Measurements from ENCODE around the gene KIF19.

The KIF19 gene

DNA sequence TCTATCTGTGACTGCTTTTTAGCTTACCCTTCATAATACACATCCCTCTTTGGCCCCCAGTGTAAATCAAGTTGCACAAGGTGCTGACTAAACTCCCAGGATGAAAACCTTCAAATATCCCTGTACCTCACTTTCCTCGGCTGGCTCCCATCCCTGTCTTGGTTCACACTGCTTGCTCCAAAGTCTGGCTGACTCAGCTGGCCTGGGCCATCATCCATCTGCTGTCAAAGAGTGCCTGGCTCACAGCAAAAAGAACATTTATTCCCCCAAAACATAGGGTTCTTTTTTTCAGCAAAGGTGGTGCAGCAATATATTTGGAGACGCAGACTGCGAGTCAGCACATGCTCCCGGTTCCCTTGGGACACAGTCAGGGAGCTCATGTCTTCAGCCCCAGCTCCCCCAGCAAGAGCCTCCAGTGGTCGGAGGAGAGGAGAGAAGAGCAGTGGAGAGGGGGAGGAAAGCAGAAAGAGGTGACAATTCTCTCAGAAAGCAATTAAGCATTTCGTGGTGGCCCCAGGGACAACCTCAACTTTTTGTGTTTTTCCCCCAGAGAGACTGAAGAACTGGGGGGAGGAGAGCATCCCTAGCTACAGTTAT lies 67.4 kb downstream of the KIF19 start:
- Histone ChIP-seq H4K8ac (ENCODE audit: low read length) (no peak overlapping the region), H3K27ac (ENCODE audit: low read length, poor library complexity, severe bottlenecking) (no peak overlapping the region), H2AK5ac (ENCODE audit: low read length, severe bottlenecking) (no peak overlapping the region), H3K36me3 (ENCODE audit: control insufficient read depth in 1 of 2, insufficient read depth in 2 of 2, low read depth in 1 of 2, low read length in 2 of 2) (no peaks in the 10 kb centered on the region), H3K27me3 (ENCODE audit: control insufficient read depth in 1 of 2, insufficient read depth in 1 of 2, low read length in 2 of 2) (peaks cover 0 to 21% of the 10 kb centered on the region in 2 experiments), H3K4me2 (ENCODE audit: low read length, poor library complexity, severe bottlenecking) (no peak overlapping the region), H3K18ac (ENCODE audit: low read depth in 1 of 2, low read length in 2 of 2) (no peak overlapping the region), H2BK12ac (ENCODE audit: low read length in 2 of 2) (no peak overlapping the region), H3K4me3 (ENCODE audit: insufficient read depth in 1 of 2, low read depth in 1 of 2, low read length in 2 of 2) (no peak overlapping the region), H3K14ac (ENCODE audit: low read length in 2 of 2) (no peak overlapping the region), H3K23ac (ENCODE audit: low read length in 2 of 2) (no peak overlapping the region), H2BK5ac (ENCODE audit: low read depth, low read length, poor library complexity, severe bottlenecking) (no peak overlapping the region), H3K4ac (ENCODE audit: low read depth in 1 of 2, low read length in 2 of 2) (no peak overlapping the region), H2BK120ac (ENCODE audit: low read depth, low read length) (no peak overlapping the region), H4K91ac (ENCODE audit: low read length) (no peak overlapping the region), H3K79me1 (replicated peaks; ENCODE audit: low read length, poor library complexity, severe bottlenecking) (no peaks in the 10 kb centered on the region), H3K9ac (ENCODE audit: low read length) (no peak overlapping the region), H3K9me3 (ENCODE audit: control insufficient read depth, low read length) (no peaks in the 10 kb centered on the region), H3K4me1 (ENCODE audit: control insufficient read depth, insufficient read depth, low read depth, low read length) (peaks cover 8% of the 10 kb centered on the region), H2BK15ac (ENCODE audit: low read depth, poor library complexity, severe bottlenecking) (no peak overlapping the region), H2AFZ (ENCODE audit: low read depth, low read length) (no peak overlapping the region)
- DNase-seq: no peak
- 68% methylated on average over 6 of the region's 6 CpGs for whole genome bisulfite sequencing

DNA sequence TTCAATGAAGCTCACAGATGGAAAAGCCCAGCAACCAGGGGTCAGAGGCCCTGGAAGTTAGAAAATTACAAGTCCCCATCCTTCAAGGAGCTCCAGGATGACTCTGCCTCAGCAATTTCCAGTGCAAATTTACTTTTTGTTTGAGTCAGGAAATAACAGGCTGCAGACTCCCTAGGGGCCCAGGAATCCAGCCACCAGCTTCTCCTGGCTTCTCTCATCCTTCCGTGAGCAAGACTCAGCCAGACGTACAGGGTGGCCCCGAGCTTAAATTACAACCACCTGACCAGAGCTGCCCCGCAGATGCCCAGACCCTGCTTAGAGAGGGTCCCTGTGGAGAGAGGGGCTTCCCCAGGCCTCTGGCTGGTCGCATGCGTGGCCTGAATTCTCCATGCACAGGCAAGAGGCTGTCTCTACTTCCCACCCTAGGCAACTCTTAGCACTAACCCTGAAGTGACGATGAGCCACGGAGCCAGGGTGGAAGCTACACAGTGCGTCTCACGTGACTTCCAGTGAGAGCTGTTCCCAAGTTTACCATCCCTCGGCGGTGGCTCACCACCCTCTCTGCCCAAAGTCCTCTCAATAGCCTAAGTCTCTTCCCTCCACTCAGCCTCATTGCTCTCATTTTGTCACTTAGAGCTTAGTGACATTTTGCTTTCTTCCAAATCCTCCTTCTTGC lies 68.4 kb downstream of the KIF19 start:
- no peak overlapping the region for H3K4ac ChIP-seq (ENCODE audit: low read depth in 1 of 2, low read length in 2 of 2)
- H2BK5ac ChIP-seq (ENCODE audit: low read depth, low read length, poor library complexity, severe bottlenecking): no peak overlapping the region
- 69% methylated on average over 12 of the region's 12 CpGs for WGBS
- H4K8ac ChIP-seq (ENCODE audit: low read length): no peak overlapping the region
- H2BK15ac ChIP-seq (ENCODE audit: low read depth, poor library complexity, severe bottlenecking): no peak overlapping the region
- no peak overlapping the region for H2BK12ac ChIP-seq (ENCODE audit: low read length in 2 of 2)
- no peak for DNase-seq
- H3K27ac ChIP-seq (ENCODE audit: low read length, poor library complexity, severe bottlenecking): no peak overlapping the region
- H3K36me3 ChIP-seq (ENCODE audit: control insufficient read depth in 1 of 2, insufficient read depth in 2 of 2, low read depth in 1 of 2, low read length in 2 of 2): no peaks in the 10 kb centered on the region
- peaks cover 0 to 11% of the 10 kb centered on the region in 2 experiments for H3K27me3 ChIP-seq (ENCODE audit: control insufficient read depth in 1 of 2, insufficient read depth in 1 of 2, low read length in 2 of 2)
- no peak overlapping the region for H3K23ac ChIP-seq (ENCODE audit: low read length in 2 of 2)
- no peak overlapping the region for H3K9ac ChIP-seq (ENCODE audit: low read length)
- H2AFZ ChIP-seq (ENCODE audit: low read depth, low read length): no peak overlapping the region
- H4K91ac ChIP-seq (ENCODE audit: low read length): no peak overlapping the region
- H3K4me3 ChIP-seq (ENCODE audit: insufficient read depth in 1 of 2, low read depth in 1 of 2, low read length in 2 of 2): no peak overlapping the region
- no peak overlapping the region for H3K18ac ChIP-seq (ENCODE audit: low read depth in 1 of 2, low read length in 2 of 2)
- H3K14ac ChIP-seq (ENCODE audit: low read length in 2 of 2): no peak overlapping the region
- H3K4me1 ChIP-seq (ENCODE audit: control insufficient read depth, insufficient read depth, low read depth, low read length): peaks cover 8% of the 10 kb centered on the region
- H3K79me1 ChIP-seq (replicated peaks; ENCODE audit: low read length, poor library complexity, severe bottlenecking): no peaks in the 10 kb centered on the region
- H2BK120ac ChIP-seq (ENCODE audit: low read depth, low read length): no peak overlapping the region
- H3K4me2 ChIP-seq (ENCODE audit: low read length, poor library complexity, severe bottlenecking): no peak overlapping the region
- H3K9me3 ChIP-seq (ENCODE audit: control insufficient read depth, low read length): no peaks in the 10 kb centered on the region
- no peak overlapping the region for H2AK5ac ChIP-seq (ENCODE audit: low read length, severe bottlenecking)

DNA sequence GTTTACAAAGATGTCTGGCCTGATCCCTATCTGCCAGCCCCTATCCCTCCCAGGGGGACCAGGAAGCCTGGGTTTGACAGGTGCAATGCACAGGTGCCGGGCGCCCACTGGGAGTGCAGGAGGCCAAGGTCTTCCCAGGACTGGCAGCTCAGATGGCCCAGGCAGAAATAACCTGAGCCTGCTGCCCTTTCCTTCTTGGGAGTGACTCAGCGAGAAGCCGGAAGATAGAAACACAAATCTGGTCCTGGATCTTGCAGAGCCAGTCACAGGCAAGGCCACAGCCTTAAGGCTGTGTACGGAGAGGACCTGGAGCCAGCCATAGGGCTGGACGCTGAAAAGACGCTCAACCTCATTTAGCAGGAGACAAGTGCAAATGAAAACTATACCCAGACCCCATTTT lies 69.0 kb downstream of the KIF19 start:
- H3K79me1 ChIP-seq (replicated peaks; ENCODE audit: low read length, poor library complexity, severe bottlenecking): no peaks in the 10 kb centered on the region
- no peak overlapping the region for H3K9ac ChIP-seq (ENCODE audit: low read length)
- H2AK5ac ChIP-seq (ENCODE audit: low read length, severe bottlenecking): no peak overlapping the region
- H2BK12ac ChIP-seq (ENCODE audit: low read length in 2 of 2): no peak overlapping the region
- H3K14ac ChIP-seq (ENCODE audit: low read length in 2 of 2): no peak overlapping the region
- no peak overlapping the region for H3K23ac ChIP-seq (ENCODE audit: low read length in 2 of 2)
- no peak overlapping the region for H4K8ac ChIP-seq (ENCODE audit: low read length)
- no peak overlapping the region for H2AFZ ChIP-seq (ENCODE audit: low read depth, low read length)
- H3K4me2 ChIP-seq (ENCODE audit: low read length, poor library complexity, severe bottlenecking): no peak overlapping the region
- WGBS: 87% methylated on average over 7 of the region's 7 CpGs
- no peak overlapping the region for H2BK15ac ChIP-seq (ENCODE audit: low read depth, poor library complexity, severe bottlenecking)
- H2BK120ac ChIP-seq (ENCODE audit: low read depth, low read length): no peak overlapping the region
- peaks cover 0 to 11% of the 10 kb centered on the region in 2 experiments for H3K27me3 ChIP-seq (ENCODE audit: control insufficient read depth in 1 of 2, insufficient read depth in 1 of 2, low read length in 2 of 2)
- no peak overlapping the region for H3K27ac ChIP-seq (ENCODE audit: low read length, poor library complexity, severe bottlenecking)
- DNase-seq: no peak
- no peak overlapping the region for H3K18ac ChIP-seq (ENCODE audit: low read depth in 1 of 2, low read length in 2 of 2)
- no peaks in the 10 kb centered on the region for H3K36me3 ChIP-seq (ENCODE audit: control insufficient read depth in 1 of 2, insufficient read depth in 2 of 2, low read depth in 1 of 2, low read length in 2 of 2)
- no peak overlapping the region for H2BK5ac ChIP-seq (ENCODE audit: low read depth, low read length, poor library complexity, severe bottlenecking)
- H3K4ac ChIP-seq (ENCODE audit: low read depth in 1 of 2, low read length in 2 of 2): no peak overlapping the region
- H3K4me3 ChIP-seq (ENCODE audit: insufficient read depth in 1 of 2, low read depth in 1 of 2, low read length in 2 of 2): no peak overlapping the region
- H4K91ac ChIP-seq (ENCODE audit: low read length): no peak overlapping the region
- no peaks in the 10 kb centered on the region for H3K9me3 ChIP-seq (ENCODE audit: control insufficient read depth, low read length)
- peaks cover 8% of the 10 kb centered on the region for H3K4me1 ChIP-seq (ENCODE audit: control insufficient read depth, insufficient read depth, low read depth, low read length)

DNA sequence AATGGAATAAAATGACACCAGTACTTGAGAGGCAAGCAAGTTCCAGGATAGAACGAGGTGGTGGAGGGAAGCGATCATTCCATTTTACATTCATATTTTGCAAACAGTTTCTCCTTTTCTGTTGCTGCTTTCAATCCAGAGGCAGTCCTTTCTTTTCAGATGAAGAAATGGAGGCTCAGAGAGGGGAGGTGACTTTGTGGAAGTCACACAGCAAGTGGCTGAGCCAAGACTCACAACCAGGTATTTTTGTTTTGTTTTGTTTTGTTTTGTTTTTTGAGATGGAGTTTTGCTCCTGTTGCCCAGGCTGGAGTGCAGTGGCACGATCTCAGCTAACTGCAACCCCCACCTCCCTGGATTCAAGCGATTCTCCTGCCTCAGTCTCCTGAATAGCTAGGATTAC lies 70.5 kb downstream of the KIF19 start:
- no peak overlapping the region for H4K8ac ChIP-seq (ENCODE audit: low read length)
- no peaks in the 10 kb centered on the region for H3K9me3 ChIP-seq (ENCODE audit: control insufficient read depth, low read length)
- H2BK5ac ChIP-seq (ENCODE audit: low read depth, low read length, poor library complexity, severe bottlenecking): no peak overlapping the region
- no peak overlapping the region for H3K4me3 ChIP-seq (ENCODE audit: insufficient read depth in 1 of 2, low read depth in 1 of 2, low read length in 2 of 2)
- no peak overlapping the region for H3K14ac ChIP-seq (ENCODE audit: low read length in 2 of 2)
- no peak overlapping the region for H3K18ac ChIP-seq (ENCODE audit: low read depth in 1 of 2, low read length in 2 of 2)
- no peak overlapping the region for H3K27ac ChIP-seq (ENCODE audit: low read length, poor library complexity, severe bottlenecking)
- no peak overlapping the region for H3K4me2 ChIP-seq (ENCODE audit: low read length, poor library complexity, severe bottlenecking)
- no peaks in the 10 kb centered on the region for H3K79me1 ChIP-seq (replicated peaks; ENCODE audit: low read length, poor library complexity, severe bottlenecking)
- H3K4ac ChIP-seq (ENCODE audit: low read depth in 1 of 2, low read length in 2 of 2): no peak overlapping the region
- DNase-seq: no peak
- no peaks in the 10 kb centered on the region for H3K36me3 ChIP-seq (ENCODE audit: control insufficient read depth in 1 of 2, insufficient read depth in 2 of 2, low read depth in 1 of 2, low read length in 2 of 2)
- H2BK12ac ChIP-seq (ENCODE audit: low read length in 2 of 2): no peak overlapping the region
- peaks cover 8% of the 10 kb centered on the region for H3K4me1 ChIP-seq (ENCODE audit: control insufficient read depth, insufficient read depth, low read depth, low read length)
- H2AK5ac ChIP-seq (ENCODE audit: low read length, severe bottlenecking): no peak overlapping the region
- H3K27me3 ChIP-seq (ENCODE audit: control insufficient read depth in 1 of 2, insufficient read depth in 1 of 2, low read length in 2 of 2): peaks cover 0 to 18% of the 10 kb centered on the region in 2 experiments
- H2BK15ac ChIP-seq (ENCODE audit: low read depth, poor library complexity, severe bottlenecking): no peak overlapping the region
- WGBS: 100% methylated on average over 2 of the region's 4 CpGs
- no peak overlapping the region for H2AFZ ChIP-seq (ENCODE audit: low read depth, low read length)
- H2BK120ac ChIP-seq (ENCODE audit: low read depth, low read length): no peak overlapping the region
- H3K9ac ChIP-seq (ENCODE audit: low read length): no peak overlapping the region
- no peak overlapping the region for H3K23ac ChIP-seq (ENCODE audit: low read length in 2 of 2)
- no peak overlapping the region for H4K91ac ChIP-seq (ENCODE audit: low read length)
